22Rv1 (cell line): Measurements from ENCODE around the gene MTX1.

Source experiments
- CTCF ChIP-seq: fragments of 450-650 bp; IDR thresholded peaks from 2 replicates; pipeline ENCODE4 v1.5.1; 2017; ENCODE audit warnings: mild to moderate bottlenecking
- ZFX ChIP-seq: fragments of 450-650 bp; IDR thresholded peaks from 2 replicates; pipeline ENCODE4 v1.6.1; 2017; ENCODE audit warnings: antibody characterized with exemption, borderline replicate concordance

GRCh38 chr1:155191904-155192303, 16.6 kb upstream of the MTX1 start:
- no peak for TF ChIP-seq CTCF
- no peak for TF ChIP-seq ZFX
